GM06990 (cell line): Measurements from ENCODE around the gene PLXNA1.

Experiments used
- DNase-seq: peaks from one replicate; pipeline ENCODE4 v3.0.0-alpha.2; 2011; ENCODE audit not compliant: insufficient read length; ENCODE audit errors: extremely low read depth
- H3K27me3 ChIP-seq: replicated peaks from 2 replicates; pipeline ENCODE4 v1.6.0; 2011; ENCODE audit warnings: low read length; ENCODE audit not compliant: control insufficient read depth, insufficient read depth
- H3K36me3 ChIP-seq: 2 replicates; pipeline ENCODE4 v1.5.1; 2011; ENCODE audit warnings: low read length; ENCODE audit not compliant: control insufficient read depth, insufficient read depth
- H3K4me3 ChIP-seq: replicated peaks from 2 replicates; pipeline ENCODE4 v1.5.1; 2011; ENCODE audit warnings: low read depth, mild to moderate bottlenecking, control low read depth, low read length
- TF ChIP-seq, protein P1 (sequence below): IDR thresholded peaks from 2 replicates; pipeline ENCODE4 v1.5.1; 2011; ENCODE audit warnings: low read length, control low read depth, mild to moderate bottlenecking, inconsistent platforms; ENCODE audit not compliant: insufficient read depth, poor library complexity, severe bottlenecking

Gene PLXNA1

DNA sequence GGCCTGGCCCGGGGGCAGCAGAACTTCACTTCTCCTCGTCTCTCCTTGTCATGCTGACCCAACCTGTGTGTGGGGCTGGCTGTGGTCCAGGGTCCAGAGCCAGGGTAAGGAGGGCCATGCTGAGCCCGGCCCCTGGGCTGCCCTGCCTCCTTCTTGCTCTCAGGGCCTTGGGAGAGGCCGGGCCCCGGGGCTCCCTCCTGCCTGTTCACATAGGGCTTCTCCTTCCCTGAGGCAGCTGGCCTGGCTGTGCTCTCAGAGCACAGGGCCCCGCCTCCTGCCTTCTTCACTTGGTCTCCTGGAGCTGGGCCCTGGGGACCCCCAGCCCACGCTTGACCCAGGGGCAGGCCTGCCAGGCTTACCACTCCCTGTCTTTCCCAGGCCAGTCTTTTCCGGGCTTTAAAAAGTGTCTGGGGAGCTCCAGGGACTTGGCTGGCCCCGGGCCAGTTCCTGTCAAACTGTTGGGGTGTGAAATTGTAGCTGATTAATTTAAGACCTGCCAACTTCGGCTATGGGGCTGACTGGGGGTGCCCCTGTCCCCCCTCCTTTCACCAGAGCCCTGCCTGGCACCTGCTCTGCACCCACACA is 11.8 kb downstream of the PLXNA1 start:
- Histone ChIP-seq H3K36me3 (peaks cover 1% of the 10 kb centered on the region; the same call in 1 of the 2 replicates), H3K4me3 (no peak overlapping the region), H3K27me3 (no peaks in the 10 kb centered on the region)
- TF ChIP-seq, protein P1, sequence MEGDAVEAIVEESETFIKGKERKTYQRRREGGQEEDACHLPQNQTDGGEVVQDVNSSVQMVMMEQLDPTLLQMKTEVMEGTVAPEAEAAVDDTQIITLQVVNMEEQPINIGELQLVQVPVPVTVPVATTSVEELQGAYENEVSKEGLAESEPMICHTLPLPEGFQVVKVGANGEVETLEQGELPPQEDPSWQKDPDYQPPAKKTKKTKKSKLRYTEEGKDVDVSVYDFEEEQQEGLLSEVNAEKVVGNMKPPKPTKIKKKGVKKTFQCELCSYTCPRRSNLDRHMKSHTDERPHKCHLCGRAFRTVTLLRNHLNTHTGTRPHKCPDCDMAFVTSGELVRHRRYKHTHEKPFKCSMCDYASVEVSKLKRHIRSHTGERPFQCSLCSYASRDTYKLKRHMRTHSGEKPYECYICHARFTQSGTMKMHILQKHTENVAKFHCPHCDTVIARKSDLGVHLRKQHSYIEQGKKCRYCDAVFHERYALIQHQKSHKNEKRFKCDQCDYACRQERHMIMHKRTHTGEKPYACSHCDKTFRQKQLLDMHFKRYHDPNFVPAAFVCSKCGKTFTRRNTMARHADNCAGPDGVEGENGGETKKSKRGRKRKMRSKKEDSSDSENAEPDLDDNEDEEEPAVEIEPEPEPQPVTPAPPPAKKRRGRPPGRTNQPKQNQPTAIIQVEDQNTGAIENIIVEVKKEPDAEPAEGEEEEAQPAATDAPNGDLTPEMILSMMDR: no peak
- DNase-seq: no peak

DNA sequence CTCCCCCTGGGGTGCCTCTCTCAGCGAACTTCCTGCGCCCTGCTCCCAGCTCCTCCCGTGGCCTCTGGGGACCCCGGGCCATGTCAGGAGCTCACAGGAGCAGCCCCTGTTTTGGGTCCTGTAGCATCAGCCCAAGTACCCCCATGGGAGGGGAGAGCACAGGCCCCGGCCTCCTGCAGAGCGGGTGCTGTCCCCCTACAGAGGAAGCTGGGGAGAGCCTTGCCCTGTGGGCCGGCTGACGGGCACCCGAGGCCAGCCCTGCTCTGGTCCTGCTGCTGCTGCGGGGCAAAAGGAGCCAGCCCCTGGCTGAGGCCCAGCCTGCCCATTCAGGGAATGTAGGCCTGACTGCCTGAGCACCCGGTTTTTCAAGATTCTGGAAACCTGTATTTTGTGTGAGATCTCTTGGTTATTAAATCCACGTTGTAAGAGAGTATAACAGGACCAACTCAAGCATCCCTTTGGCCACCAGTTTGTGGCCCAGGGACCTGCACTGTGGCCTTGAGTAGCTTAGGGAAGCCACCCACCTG is 12.4 kb downstream of the PLXNA1 start:
- Histone ChIP-seq H3K4me3 (no peak overlapping the region), H3K27me3 (no peaks in the 10 kb centered on the region), H3K36me3 (peaks cover 1% of the 10 kb centered on the region; the same call in 1 of the 2 replicates)
- TF ChIP-seq, protein P1: no peak
- no peak for DNase-seq

DNA sequence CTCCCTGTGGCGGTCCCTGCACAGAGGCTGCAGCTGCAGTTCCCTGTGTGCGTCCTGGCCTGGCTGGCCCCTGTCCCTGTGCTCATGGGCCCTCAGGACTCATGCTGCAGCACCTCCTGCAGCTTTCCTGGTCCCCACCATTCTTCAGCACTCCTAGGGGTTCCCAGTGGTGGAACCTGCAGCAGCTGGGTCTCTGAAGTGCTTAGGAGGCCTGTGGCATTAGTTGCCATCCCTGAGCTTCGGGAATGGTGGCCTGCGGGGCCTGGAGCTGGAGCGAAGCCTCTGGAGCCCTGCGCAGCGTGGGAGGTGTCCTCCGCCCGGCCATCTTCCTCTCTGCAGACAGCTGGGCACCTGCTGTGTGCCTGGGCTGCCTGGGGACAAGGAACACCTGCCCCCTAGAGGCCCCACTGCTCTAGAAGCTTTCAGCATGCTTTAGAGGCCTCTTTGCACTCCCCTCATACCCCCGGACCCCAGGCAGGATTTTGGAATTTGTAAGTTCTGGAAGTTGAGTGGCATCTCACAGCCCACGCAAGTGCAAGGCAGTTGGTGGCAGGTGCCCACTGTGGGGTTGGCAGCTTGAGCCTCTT is 13.1 kb downstream of the PLXNA1 start:
- no peaks in the 10 kb centered on the region for H3K27me3 ChIP-seq
- TF ChIP-seq, protein P1: peak; percentile 44
- no peak overlapping the region for H3K4me3 ChIP-seq
- no peaks in the 10 kb centered on the region for H3K36me3 ChIP-seq
- DNase-seq: no peak

DNA sequence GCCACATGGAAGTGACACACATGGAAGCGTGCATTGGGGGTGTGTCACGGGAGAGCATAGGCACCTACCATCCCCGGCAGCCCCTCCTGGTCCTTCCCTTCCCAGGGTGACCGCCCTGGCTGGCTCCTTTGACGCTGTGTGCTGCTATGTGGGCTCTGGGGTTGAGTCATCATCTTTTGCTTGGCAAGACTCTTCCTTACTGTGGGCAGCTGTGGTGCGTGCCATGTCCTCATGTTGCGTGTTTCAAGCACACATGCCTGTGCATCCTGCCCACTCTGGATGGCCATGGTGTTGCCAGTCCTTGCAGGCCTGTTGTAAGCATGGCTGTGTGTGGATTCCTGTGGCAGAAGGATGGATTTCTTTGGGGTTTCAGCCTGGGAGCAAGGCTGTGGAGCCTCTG is 14.0 kb downstream of the PLXNA1 start:
- TF ChIP-seq, protein P1: no peak
- H3K4me3 ChIP-seq: no peak overlapping the region
- no peaks in the 10 kb centered on the region for H3K36me3 ChIP-seq
- no peaks in the 10 kb centered on the region for H3K27me3 ChIP-seq
- no peak for DNase-seq

DNA sequence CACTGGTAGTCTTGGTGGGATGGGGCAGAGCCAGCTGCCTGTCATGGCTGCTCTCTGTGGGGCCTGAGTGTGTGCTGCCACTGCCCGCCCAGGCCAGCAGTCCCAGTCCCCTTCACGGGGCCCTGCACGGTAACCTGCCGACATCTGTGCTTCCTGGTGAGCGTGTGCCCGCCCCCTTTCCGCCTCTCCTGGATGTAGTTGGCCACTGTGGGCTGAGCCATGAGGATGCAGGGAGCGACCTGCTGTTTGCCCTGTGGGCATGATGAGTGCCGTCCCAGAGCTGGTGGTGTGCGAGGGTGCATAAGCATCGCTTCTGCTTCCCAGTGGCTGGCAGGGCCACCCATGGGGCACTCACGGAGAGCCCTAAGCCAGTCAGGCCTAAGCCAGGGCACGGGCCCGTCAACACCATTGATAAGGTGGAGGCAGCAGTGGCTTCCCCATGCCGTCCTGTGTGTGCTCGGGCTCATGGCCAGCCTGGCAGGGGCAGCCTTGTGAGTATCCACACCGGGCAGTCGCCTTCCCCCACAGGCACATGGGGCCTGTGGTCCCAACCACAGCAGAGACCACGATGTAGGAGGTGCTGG is 14.6 kb downstream of the PLXNA1 start:
- Histone ChIP-seq H3K4me3 (no peak overlapping the region), H3K27me3 (no peaks in the 10 kb centered on the region), H3K36me3 (no peaks in the 10 kb centered on the region)
- DNase-seq: no peak
- TF ChIP-seq, protein P1: no peak
